Fibroblast of skin of right quadriceps (primary cell): Measurements from ENCODE around the gene CASP5.
"Not testable (repeated sequence)": the region's sequence is repeated elsewhere in the genome, so short reads cannot be mapped to it uniquely, and the experiment has no call there.

Experiments
- DNase-seq: peaks from one replicate; pipeline ENCODE4 v3.0.0-alpha.2; 2013

CASP5 gene

GRCh38 chr11:105033343-105033742 is 10.4 kb upstream of the CASP5 start:
- DNase-seq: no peak

- DNase-seq: no peak
Measured at GRCh38 chr11:105032495-105032894, 9.5 kb upstream of the CASP5 start.

- no peak for DNase-seq
Measured at GRCh38 chr11:105027678-105028077, 4.7 kb upstream of the CASP5 start.

DNA sequence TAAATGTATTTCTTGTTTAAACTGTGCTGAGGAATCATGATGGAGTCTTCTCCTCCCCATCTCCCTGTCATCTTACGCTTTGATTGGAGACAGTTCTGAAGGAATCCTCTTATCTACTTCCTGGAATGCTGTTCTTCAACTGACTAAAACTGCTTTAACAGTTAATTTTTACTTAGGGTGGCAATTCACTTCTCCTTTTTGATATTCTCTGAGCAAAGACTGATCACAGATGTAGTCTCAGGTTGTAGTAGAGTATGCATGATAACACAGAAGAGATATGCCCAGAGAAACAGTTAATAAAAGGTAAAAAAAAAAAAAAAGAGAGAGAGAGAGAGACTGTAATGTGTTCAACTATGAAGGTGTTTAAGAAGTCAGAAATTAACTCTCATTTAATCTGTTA is 1.4 kb upstream of the CASP5 start:
- DNase-seq: no peak

GRCh38 chr11:105022527-105022926 is 441 bp downstream of the CASP5 start:
- DNase-seq: no peak

DNA sequence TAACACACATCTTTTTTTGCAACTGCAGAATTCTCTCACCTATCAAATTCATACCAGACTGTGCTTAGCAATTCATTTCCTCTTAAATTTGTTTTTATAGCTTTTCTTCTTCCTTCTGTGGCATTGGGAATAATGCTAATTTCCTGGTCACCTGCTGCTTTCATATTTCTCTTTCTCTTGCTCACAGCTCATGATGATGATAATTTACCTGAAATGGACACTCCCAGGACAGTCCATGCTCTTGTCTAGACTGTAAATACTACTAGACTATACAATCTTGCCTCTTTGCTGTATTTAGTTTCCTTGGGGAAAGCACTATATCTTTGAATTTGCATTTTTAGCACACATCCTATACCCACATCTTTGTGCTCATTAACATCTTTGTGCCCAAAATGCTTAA is 15.5 kb downstream of the CASP5 start:
- no peak for DNase-seq

DNA sequence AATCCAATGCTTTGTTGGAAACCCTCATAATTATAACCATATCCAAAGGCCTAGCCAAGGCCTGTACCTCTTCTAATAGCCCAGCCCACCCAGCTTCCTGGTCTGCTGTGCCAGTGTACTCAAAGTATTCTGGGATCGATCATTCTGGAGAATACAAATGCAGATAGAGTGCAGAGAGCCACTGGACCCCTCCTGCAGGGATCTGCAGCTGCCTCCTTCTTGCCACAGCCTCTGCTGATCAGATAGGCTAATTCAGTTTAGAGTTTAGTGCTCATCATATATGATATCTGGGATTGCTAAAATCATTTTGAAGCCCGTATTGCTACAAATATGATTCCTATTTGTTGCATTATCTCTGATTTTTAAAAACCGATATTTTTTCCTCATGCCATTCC is 17.5 kb downstream of the CASP5 start:
- no peak for DNase-seq

- no peak for DNase-seq
Measured at GRCh38 chr11:105004021-105004420, 18.9 kb downstream of the CASP5 start.

GRCh38 chr11:105003151-105003550 is 19.8 kb downstream of the CASP5 start:
- no peak for DNase-seq

GRCh38 chr11:105000797-105001196 is 22.2 kb downstream of the CASP5 start:
- no peak for DNase-seq

DNA sequence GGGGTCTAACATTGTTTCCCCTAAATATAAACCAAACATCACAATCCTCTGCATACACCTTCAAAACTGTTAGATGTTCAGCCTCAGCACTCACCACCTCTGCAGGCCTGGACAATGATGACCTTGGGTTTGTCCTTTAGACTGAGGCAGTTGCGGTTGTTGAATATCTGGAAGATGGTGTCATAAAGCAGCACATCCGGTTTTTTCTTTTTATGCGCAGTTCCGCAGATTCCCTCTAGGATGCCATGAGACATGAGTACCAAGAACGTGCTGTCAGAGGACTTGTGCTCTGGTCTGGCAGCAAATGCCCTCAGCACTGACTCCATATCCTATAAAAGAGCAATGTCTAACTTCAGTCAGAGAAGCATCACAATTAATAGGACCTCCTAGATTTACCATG is 22.8 kb downstream of the CASP5 start:
- peak; percentile 41 for DNase-seq

GRCh38 chr11:104999721-105000120 is 23.2 kb downstream of the CASP5 start:
- peak; percentile 20 for DNase-seq

DNA sequence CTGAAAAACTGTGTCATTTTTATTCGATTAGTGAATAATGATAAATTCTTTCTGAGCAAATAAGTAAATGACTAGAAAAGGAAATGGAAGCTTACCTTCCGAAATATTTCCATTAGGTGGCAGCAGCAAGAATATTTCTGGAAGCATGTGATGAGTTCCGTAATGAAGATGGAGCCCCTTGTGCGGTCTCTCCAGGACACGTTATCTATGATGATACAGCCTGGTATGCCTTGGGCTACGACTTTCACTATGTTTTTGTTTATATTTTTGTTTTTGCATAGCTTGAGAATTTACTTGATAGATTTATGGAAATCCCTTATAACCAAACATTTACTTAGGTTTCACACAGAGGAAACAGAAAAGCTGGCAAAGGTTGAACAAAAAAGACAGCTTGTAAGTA is 25.7 kb downstream of the CASP5 start:
- no peak for DNase-seq

DNA sequence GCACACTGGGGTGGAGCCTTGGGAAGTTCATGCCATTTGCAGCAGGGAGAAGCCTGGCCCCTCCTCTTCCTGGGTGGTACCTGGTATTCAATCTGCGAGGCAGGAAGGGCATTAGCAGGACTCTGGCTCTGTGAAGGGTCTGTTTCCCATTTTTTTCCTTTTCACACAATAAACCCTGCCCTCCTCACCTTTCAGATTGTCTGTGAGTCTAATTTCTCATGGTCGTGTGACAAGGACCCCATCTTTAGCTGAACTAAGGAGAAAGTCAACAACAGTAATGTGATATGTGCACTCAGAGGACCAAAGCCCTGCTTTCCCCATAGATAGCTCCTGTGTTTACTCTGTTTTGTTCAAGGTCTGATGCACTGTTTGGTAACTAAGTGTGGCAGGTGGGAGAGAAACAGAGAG is 28.0 kb downstream of the CASP5 start:
- no peak for DNase-seq

DNA sequence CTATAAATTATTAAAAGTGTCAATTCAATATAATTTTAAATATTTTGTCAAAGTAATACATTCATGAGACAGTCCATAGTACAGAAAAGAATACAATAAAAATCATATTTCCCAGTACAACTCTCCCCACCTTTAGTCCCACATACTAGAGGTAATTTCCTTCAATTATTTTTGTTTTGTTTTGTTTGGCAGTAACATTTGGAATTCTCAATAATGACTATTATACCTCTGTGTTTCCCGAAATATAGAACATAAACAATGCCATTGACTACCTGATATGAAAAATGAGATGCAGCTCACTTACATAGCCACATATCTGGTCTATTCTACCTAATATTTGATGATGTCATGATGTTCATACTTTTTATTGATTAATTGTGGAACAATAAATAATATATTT is 30.2 kb downstream of the CASP5 start:
- DNase-seq: no peak

- no peak for DNase-seq
Measured at GRCh38 chr11:104991994-104992393, 31.0 kb downstream of the CASP5 start.

DNA sequence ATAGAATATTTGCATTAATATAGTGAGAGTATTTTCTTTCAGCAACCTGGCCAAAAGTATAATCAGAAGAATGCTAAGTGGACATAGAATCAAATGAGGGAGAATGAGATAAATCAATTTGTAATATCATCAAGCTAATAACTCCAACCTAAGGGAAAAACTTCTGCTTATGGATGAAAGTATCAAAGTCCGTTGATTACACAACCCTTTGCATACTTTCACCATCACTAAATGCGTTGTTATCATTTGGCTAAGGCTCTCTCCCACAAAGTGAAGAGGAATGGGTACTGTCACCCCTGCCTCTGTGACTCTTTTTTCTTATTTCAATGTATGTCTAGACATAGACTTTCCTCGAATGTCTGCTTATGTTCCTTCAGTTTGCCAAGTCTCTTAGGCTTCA is 38.2 kb downstream of the CASP5 start:
- no peak for DNase-seq

GRCh38 chr11:104979839-104980238 is 43.1 kb downstream of the CASP5 start:
- DNase-seq: no peak

GRCh38 chr11:104973616-104974015 is 49.4 kb downstream of the CASP5 start:
- DNase-seq: no peak

- DNase-seq: not testable (repeated sequence)
Measured at GRCh38 chr11:104972924-104973323, 50.0 kb downstream of the CASP5 start.

DNA sequence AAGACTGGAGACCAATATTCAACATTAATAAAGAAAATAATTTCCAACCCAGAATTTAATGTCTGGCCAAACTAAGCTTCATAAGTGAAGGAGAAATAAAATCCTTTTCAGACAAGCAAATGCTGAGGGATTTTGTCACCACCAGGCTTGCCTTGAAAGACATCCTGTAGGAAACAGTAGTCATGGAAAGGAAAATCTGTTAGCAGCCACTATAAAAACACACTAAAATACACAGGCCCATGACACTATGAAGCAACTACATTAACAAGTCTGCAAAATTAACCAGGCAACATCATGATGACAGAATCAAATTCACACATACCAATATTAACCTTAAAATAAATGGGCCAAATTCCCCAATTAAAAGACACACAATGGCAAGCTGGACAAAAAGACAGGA is 52.2 kb downstream of the CASP5 start:
- DNase-seq: no peak

- DNase-seq: peak; percentile 41
Measured at GRCh38 chr11:104968856-104969776, 53.9 kb downstream of the CASP5 start.

- peak; percentile 91 for DNase-seq
Measured at GRCh38 chr11:104968355-104968855, 54.6 kb downstream of the CASP5 start, which contains the start of gene CASP4. Gene CASP4 (minus strand): TSS chr11:104968574. CDS start chr11:104968525, 49 bp downstream.

DNA sequence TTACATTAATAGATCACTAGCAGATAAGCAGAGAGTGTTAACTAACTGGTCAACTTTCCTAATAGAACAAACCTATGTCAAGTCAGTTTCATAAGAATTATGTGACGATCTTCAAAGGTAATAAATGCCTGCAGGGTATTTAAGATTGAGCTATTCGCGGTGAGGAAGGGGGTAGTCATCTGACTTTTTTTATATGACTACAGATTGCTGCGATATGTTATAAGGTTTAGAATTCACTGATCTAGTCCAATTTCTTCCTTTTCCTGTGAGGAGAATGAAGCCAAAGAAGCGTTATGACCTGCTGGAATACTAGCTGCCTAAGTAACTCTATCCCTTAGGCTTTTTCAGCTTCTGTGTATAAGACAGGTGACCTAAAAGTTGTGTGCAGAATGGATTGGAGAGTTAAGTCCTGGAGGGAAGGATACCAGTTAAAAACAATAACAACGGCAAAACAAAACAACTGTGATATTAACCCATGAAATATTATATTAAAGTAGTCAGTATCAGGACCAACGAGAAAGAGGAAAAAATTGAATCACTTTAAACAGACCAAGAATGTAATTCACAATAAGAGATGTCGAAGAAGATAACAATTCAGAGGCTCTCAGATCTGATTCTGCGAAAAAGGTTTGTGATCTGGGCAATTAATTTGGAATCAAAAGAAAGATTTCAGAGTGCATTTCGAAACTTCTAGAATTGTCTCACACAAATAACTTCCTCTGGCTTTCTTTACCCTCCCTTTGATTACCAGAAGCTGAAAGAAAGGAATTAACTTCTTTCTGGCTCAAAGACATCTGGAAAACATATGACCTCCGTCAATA is 55.2 kb downstream of the CASP5 start:
- DNase-seq: no peak
